ENCODE data around the gene PPA1. TPM values are rescaled to one million over a fixed set of nuclear protein-coding genes. Genes with fewer than 3 reads are reported as not detected.

Gene PPA1
- total and polyA plus RNA-seq, 2 donors (not counting 1 experiment from before 2014, with no cell fraction given), result 28.6 to 40.6 TPM

DNA sequence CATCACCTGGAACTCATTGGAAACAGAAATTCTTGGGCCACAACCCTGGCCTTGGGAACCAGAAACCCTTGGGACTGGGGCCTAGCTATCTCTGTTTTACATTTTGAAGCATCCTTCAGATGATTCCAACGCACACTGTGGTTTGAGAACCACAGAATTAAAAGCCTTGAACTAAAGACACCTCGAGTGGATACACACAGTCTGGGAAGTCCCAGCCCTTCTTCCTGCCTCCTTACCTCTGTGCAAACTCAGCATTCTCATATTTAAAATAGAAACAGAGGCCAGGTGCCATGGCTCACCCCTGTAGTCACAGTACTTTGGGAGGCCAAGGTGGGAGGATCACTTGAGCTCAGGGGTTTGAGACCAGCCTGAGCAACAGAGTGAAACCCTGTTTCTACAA, 37.7 kb upstream of the PPA1 start:
- no peak for TF ChIP-seq EZH2 (IDR thresholded peaks at IDR 0.05; ENCODE audit: borderline replicate concordance, insufficient read depth, low read depth, low read length, poor library complexity, severe bottlenecking)
- TF ChIP-seq, protein P1, sequence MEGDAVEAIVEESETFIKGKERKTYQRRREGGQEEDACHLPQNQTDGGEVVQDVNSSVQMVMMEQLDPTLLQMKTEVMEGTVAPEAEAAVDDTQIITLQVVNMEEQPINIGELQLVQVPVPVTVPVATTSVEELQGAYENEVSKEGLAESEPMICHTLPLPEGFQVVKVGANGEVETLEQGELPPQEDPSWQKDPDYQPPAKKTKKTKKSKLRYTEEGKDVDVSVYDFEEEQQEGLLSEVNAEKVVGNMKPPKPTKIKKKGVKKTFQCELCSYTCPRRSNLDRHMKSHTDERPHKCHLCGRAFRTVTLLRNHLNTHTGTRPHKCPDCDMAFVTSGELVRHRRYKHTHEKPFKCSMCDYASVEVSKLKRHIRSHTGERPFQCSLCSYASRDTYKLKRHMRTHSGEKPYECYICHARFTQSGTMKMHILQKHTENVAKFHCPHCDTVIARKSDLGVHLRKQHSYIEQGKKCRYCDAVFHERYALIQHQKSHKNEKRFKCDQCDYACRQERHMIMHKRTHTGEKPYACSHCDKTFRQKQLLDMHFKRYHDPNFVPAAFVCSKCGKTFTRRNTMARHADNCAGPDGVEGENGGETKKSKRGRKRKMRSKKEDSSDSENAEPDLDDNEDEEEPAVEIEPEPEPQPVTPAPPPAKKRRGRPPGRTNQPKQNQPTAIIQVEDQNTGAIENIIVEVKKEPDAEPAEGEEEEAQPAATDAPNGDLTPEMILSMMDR (IDR thresholded peaks at IDR 0.05), result no peak
- Histone ChIP-seq H3K4me2 (replicated peaks; ENCODE audit: low read depth, low read length, poor library complexity, severe bottlenecking) (no peak overlapping the region), H3K27ac (ENCODE audit: low read length in 2 of 2) (no peak overlapping the region), H4K20me1 (ENCODE audit: control insufficient read depth, insufficient read depth, low read length, poor library complexity, severe bottlenecking) (no peaks in the 10 kb centered on the region), H3K9me3 (ENCODE audit: control extremely low read depth in 1 of 3, control insufficient read depth in 2 of 3, insufficient read depth in 1 of 3, low read length in 2 of 3) (peaks cover 0 to 3% (median 0%) of the 10 kb centered on the region in 3 donors), H3K4me3 (ENCODE audit: control extremely low read depth in 1 of 5, extremely low read depth in 1 of 5, insufficient read depth in 1 of 5, low read depth in 2 of 5, low read length in 4 of 5) (no peak overlapping the region), H3K4me1 (ENCODE audit: control insufficient read depth in 2 of 2, insufficient read depth in 2 of 2, low read length in 2 of 2) (peaks cover 6 to 11% of the 10 kb centered on the region in 2 donors), H3K79me2 (ENCODE audit: control insufficient read depth, insufficient read depth, low read length) (no peaks in the 10 kb centered on the region), H3K9ac (ENCODE audit: low read length) (no peak overlapping the region), H3K27me3 (replicated peaks in 1 of 4; ENCODE audit: control extremely low read depth in 1 of 4, control insufficient read depth in 3 of 4, insufficient read depth in 4 of 4, low read length in 3 of 4) (peaks cover 0 to 2% (median 0%) of the 10 kb centered on the region in 4 experiments), H3K36me3 (replicated peaks in 1 of 2; ENCODE audit: control extremely low read depth in 1 of 2, control insufficient read depth in 1 of 2, extremely low read depth in 1 of 2, insufficient read depth in 2 of 2, low read length in 1 of 2) (no peaks in the 10 kb centered on the region), H2AFZ (ENCODE audit: insufficient read depth, low read depth, low read length, poor library complexity, severe bottlenecking) (no peak overlapping the region)
- Mint-ChIP-seq H3K9me3 (ENCODE audit: insufficient read depth) (peaks cover 2% of the 10 kb centered on the region), H3K4me1 (peaks cover 15% of the 10 kb centered on the region), H3K27ac (no peak overlapping the region), H3K27me3 (peaks cover 4% of the 10 kb centered on the region), H3K4me3 (no peak overlapping the region)
- POLR2A ChIA-PET, result no interaction called here
- WGBS (ENCODE audit: insufficient coverage), result 90% methylated on average over 2 of the region's 2 CpGs
- DNase-seq (no peak), ATAC-seq (ENCODE audit: low read depth) (no peak)
- intact Hi-C loops (cut with micrococcal nuclease), result no loop called here
- CTCF ChIA-PET, result interaction anchor here (0.6 to 16.5 kb wide), 5 partner anchors 13 to 94 kb away, joined by 3 to 185 read pairs (median 9); no protein-coding TSS in a partner anchor

DNA sequence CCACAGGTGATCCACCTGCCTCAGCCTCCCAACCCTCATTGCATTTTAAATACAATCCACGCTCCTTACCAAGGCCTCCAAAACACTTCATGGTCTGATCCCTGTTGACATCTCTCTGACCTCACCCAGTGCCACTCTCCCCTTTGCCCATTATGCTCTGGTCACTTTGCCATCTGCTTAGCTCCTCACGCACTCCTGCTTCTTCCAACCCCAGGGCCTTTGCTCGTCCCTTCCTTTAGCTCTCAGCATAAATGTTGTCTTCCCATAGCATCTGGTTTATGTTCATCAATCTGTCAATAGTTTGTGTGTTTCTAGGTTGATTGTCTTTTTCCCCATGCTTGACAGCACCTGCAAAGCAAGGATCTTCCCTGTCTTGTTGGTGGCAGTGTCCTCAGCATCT, 36.5 kb upstream of the PPA1 start:
- H3K27me3 Mint-ChIP-seq, result peaks cover 12% of the 10 kb centered on the region
- H3K4me1 Mint-ChIP-seq, result peaks cover 15% of the 10 kb centered on the region
- peaks cover 0 to 2% (median 0%) of the 10 kb centered on the region in 4 experiments for H3K27me3 ChIP-seq (replicated peaks in 1 of 4; ENCODE audit: control extremely low read depth in 1 of 4, control insufficient read depth in 3 of 4, insufficient read depth in 4 of 4, low read length in 3 of 4)
- no peaks in the 10 kb centered on the region for H3K9me3 ChIP-seq (ENCODE audit: control extremely low read depth in 1 of 3, control insufficient read depth in 2 of 3, insufficient read depth in 1 of 3, low read length in 2 of 3)
- TF ChIP-seq EZH2 (IDR thresholded peaks at IDR 0.05; ENCODE audit: borderline replicate concordance, insufficient read depth, low read depth, low read length, poor library complexity, severe bottlenecking), result no peak
- TF ChIP-seq, protein P1 (IDR thresholded peaks at IDR 0.05), result no peak
- no peak overlapping the region for H3K9ac ChIP-seq (ENCODE audit: low read length)
- intact Hi-C loops (cut with micrococcal nuclease), result loop anchor here (5.0 kb wide), 1 partner anchor 47 kb away; no protein-coding TSS in a partner anchor
- H3K9me3 Mint-ChIP-seq (ENCODE audit: insufficient read depth), result no peaks in the 10 kb centered on the region
- no peak overlapping the region for H3K4me3 ChIP-seq (ENCODE audit: control extremely low read depth in 1 of 5, extremely low read depth in 1 of 5, insufficient read depth in 1 of 5, low read depth in 2 of 5, low read length in 4 of 5)
- ATAC-seq (ENCODE audit: low read depth), result no peak
- WGBS (ENCODE audit: insufficient coverage), result 94% methylated on average over 1 of the region's 3 CpGs
- CTCF ChIA-PET, result interaction anchor here (0.7 to 16.5 kb wide), 6 partner anchors 15 to 329 kb away, joined by 3 to 185 read pairs (median 8); no protein-coding TSS in a partner anchor
- H3K27ac ChIP-seq (ENCODE audit: low read length in 2 of 2), result no peak overlapping the region
- POLR2A ChIA-PET, result no interaction called here
- H3K4me2 ChIP-seq (replicated peaks; ENCODE audit: low read depth, low read length, poor library complexity, severe bottlenecking), result no peak overlapping the region
- no peak overlapping the region for H3K4me3 Mint-ChIP-seq
- peak overlapping the region; percentile 22 for H3K27ac Mint-ChIP-seq
- peaks cover 6 to 11% of the 10 kb centered on the region in 2 donors for H3K4me1 ChIP-seq (ENCODE audit: control insufficient read depth in 2 of 2, insufficient read depth in 2 of 2, low read length in 2 of 2)
- H3K36me3 ChIP-seq (replicated peaks in 1 of 2; ENCODE audit: control extremely low read depth in 1 of 2, control insufficient read depth in 1 of 2, extremely low read depth in 1 of 2, insufficient read depth in 2 of 2, low read length in 1 of 2), result no peaks in the 10 kb centered on the region
- H4K20me1 ChIP-seq (ENCODE audit: control insufficient read depth, insufficient read depth, low read length, poor library complexity, severe bottlenecking), result no peaks in the 10 kb centered on the region
- H3K79me2 ChIP-seq (ENCODE audit: control insufficient read depth, insufficient read depth, low read length), result no peaks in the 10 kb centered on the region
- no peak overlapping the region for H2AFZ ChIP-seq (ENCODE audit: insufficient read depth, low read depth, low read length, poor library complexity, severe bottlenecking)
- DNase-seq, result no peak

Data from B cell (primary cell).